Measurements from ENCODE around the gene GPD1L.

- TF ChIP-seq CTCF (optimal IDR thresholded peaks at IDR 0.05 in 1 of 3, IDR thresholded peaks at IDR 0.05 in 1 of 3, conservative IDR thresholded peaks at IDR 0.05 in 1 of 3; ENCODE audit: extremely low read depth in 1 of 3, insufficient read depth in 2 of 3, low read length in 3 of 3), result peak; percentile 65 to 73 (median 68)
- TF ChIP-seq EZH2 (IDR thresholded peaks at IDR 0.05; ENCODE audit: low read length), result no peak
Measured at GRCh38 chr3:32176989-32177701, 70.7 kb downstream of the GPD1L start.

All from keratinocyte (primary cell).